ENCODE results near the gene TMEM97. TPM values are rescaled to one million over a fixed set of nuclear protein-coding genes. Genes with fewer than 3 reads are reported as not detected.

The TMEM97 gene
- total and polyA plus RNA-seq, 2 experiments from 2014 or later: 101 to 216 TPM

- H3K9me2 ChIP-seq (ENCODE audit: insufficient read depth): no peaks in the 10 kb centered on the region
- no peak overlapping the region for H2AFZ ChIP-seq
- H3K36me3 ChIP-seq (ENCODE audit: insufficient read depth): peaks cover 8% of the 10 kb centered on the region
- no peak overlapping the region for H3K4me3 ChIP-seq
- Mint-ChIP-seq H3K4me1 (peaks cover 13% of the 10 kb centered on the region), H3K9me3 (no peaks in the 10 kb centered on the region), H3K36me3 (ENCODE audit: low read depth) (peaks cover 19% of the 10 kb centered on the region), H3K27ac (no peak overlapping the region), H3K27me3 (ENCODE audit: insufficient read depth, low read depth, poor library complexity) (peaks cover 14% of the 10 kb centered on the region), H3K4me3 (no peak overlapping the region)
- H3K79me2 ChIP-seq (replicated peaks; ENCODE audit: insufficient read depth): peaks cover 19% of the 10 kb centered on the region
- no peak for DNase-seq (ENCODE audit: low spot score)
- H3K27me3 ChIP-seq (ENCODE audit: insufficient read depth): no peaks in the 10 kb centered on the region
- peaks cover 6% of the 10 kb centered on the region; the same call in 1 of the 2 replicates for H3K4me1 ChIP-seq (ENCODE audit: insufficient read depth)
- no peaks in the 10 kb centered on the region for H4K20me1 ChIP-seq (replicated peaks; ENCODE audit: insufficient read depth)
- ATAC-seq: no peak
- no peak overlapping the region for H3K27ac ChIP-seq (ENCODE audit: low read depth)
- TF ChIP-seq ZNF462 (CRISPR knock-in tag; IDR thresholded peaks at IDR 0.05): no peak
- H3K4me2 ChIP-seq: no peak overlapping the region
- no peaks in the 10 kb centered on the region for H3F3A ChIP-seq (replicated peaks; ENCODE audit: low read depth)
Observed at GRCh38 chr17:28340374-28340773, 21.4 kb downstream of the TMEM97 start.

- H3K36me3 ChIP-seq (ENCODE audit: insufficient read depth): peaks cover 8% of the 10 kb centered on the region
- Mint-ChIP-seq H3K27ac (no peak overlapping the region), H3K36me3 (ENCODE audit: low read depth) (peaks cover 26% of the 10 kb centered on the region), H3K9me3 (no peaks in the 10 kb centered on the region), H3K27me3 (ENCODE audit: insufficient read depth, low read depth, poor library complexity) (peaks cover 5% of the 10 kb centered on the region), H3K4me1 (peaks cover 18% of the 10 kb centered on the region), H3K4me3 (no peak overlapping the region)
- peaks cover 8% of the 10 kb centered on the region; the same call in 1 of the 2 replicates for H4K20me1 ChIP-seq (replicated peaks; ENCODE audit: insufficient read depth)
- peaks cover 5% of the 10 kb centered on the region for H3K4me1 ChIP-seq (ENCODE audit: insufficient read depth)
- H3K27ac ChIP-seq (ENCODE audit: low read depth): no peak overlapping the region
- H3K4me2 ChIP-seq: no peak overlapping the region
- H3K4me3 ChIP-seq: no peak overlapping the region
- peaks cover 19% of the 10 kb centered on the region for H3K79me2 ChIP-seq (replicated peaks; ENCODE audit: insufficient read depth)
- no peak for ATAC-seq
- no peak for DNase-seq (ENCODE audit: low spot score)
- H3F3A ChIP-seq (replicated peaks; ENCODE audit: low read depth): no peaks in the 10 kb centered on the region
- no peaks in the 10 kb centered on the region for H3K27me3 ChIP-seq (ENCODE audit: insufficient read depth)
- no peaks in the 10 kb centered on the region for H3K9me2 ChIP-seq (ENCODE audit: insufficient read depth)
- no peak overlapping the region for H2AFZ ChIP-seq
- no peak for TF ChIP-seq NANOG (IDR thresholded peaks at IDR 0.05; ENCODE audit: borderline replicate concordance)
- no peak for TF ChIP-seq ZNF462 (CRISPR knock-in tag; IDR thresholded peaks at IDR 0.05)
- no peak for TF ChIP-seq ZNF114 (CRISPR knock-in tag; IDR thresholded peaks at IDR 0.05)
- TF ChIP-seq EZH2 (IDR thresholded peaks at IDR 0.05; ENCODE audit: low read depth, unreplicated experiment): no peak
- TF ChIP-seq STAT1 (IDR thresholded peaks at IDR 0.05; ENCODE audit: unreplicated experiment): no peak
Observed at GRCh38 chr17:28341516-28341915, 22.5 kb downstream of the TMEM97 start.

All from GM23338 (cell line).